ENCODE data around the gene PDGFRA. TPM values are rescaled to one million over a fixed set of nuclear protein-coding genes. Genes with fewer than 3 reads are reported as not detected.
A peak's percentile ranks its signal among the peaks of the same experiment; 100 is the strongest.
"Not testable (repeated sequence)": the region's sequence is repeated elsewhere in the genome, so short reads cannot be mapped to it uniquely, and the experiment has no call there.

The PDGFRA gene
- total RNA-seq, 1 donor from 2014 or later = 0.39 TPM

- peak; percentile 22 to 51 for DNase-seq (ENCODE audit: low read depth in 2 of 2)
Observed at GRCh38 chr4:54227256-54228055, 1.6 kb upstream of the PDGFRA start.

- DNase-seq (ENCODE audit: low read depth in 2 of 2) = peak; percentile 45 to 68
Observed at GRCh38 chr4:54228056-54228527, 1.0 kb upstream of the PDGFRA start.

- no peak for DNase-seq (ENCODE audit: low read depth in 2 of 2)
Observed at GRCh38 chr4:54228546-54228945, 547 bp upstream of the PDGFRA start.

- no peak for DNase-seq (ENCODE audit: low read depth in 2 of 2)
Observed at GRCh38 chr4:54229631-54230483, 764 bp downstream of the PDGFRA start.

GRCh38 chr4:54230484-54231418 lies 1.7 kb downstream of the PDGFRA start:
- DNase-seq (ENCODE audit: low read depth in 2 of 2) = no peak

- no peak for DNase-seq (ENCODE audit: low read depth in 2 of 2)
Observed at GRCh38 chr4:54231419-54231767, 2.3 kb downstream of the PDGFRA start.

GRCh38 chr4:54231768-54232688 lies 2.9 kb downstream of the PDGFRA start:
- DNase-seq (ENCODE audit: low read depth in 2 of 2) = no peak

- peak; percentile 81 to 91 for DNase-seq (ENCODE audit: low read depth in 2 of 2)
Observed at GRCh38 chr4:54233277-54233696, 4.2 kb downstream of the PDGFRA start.

- peak; percentile 63 to 83 for DNase-seq (ENCODE audit: low read depth in 2 of 2)
Observed at GRCh38 chr4:54233697-54234496, 4.8 kb downstream of the PDGFRA start.

GRCh38 chr4:54234497-54235205 lies 5.6 kb downstream of the PDGFRA start:
- no peak for DNase-seq (ENCODE audit: low read depth in 2 of 2)

GRCh38 chr4:54236316-54236715 lies 7.2 kb downstream of the PDGFRA start:
- not testable (repeated sequence) for DNase-seq (ENCODE audit: low read depth in 2 of 2)

GRCh38 chr4:54237770-54238169 lies 8.7 kb downstream of the PDGFRA start:
- DNase-seq (ENCODE audit: low read depth in 2 of 2) = no peak

- DNase-seq (ENCODE audit: low read depth in 2 of 2) = no peak
Observed at GRCh38 chr4:54238389-54238788, 9.3 kb downstream of the PDGFRA start.

GRCh38 chr4:54241268-54241823 lies 12.3 kb downstream of the PDGFRA start:
- not testable (repeated sequence) for DNase-seq (ENCODE audit: low read depth in 2 of 2)

GRCh38 chr4:54243541-54243940 lies 14.4 kb downstream of the PDGFRA start:
- DNase-seq (ENCODE audit: low read depth in 2 of 2) = not testable (repeated sequence)

GRCh38 chr4:54252312-54252711 lies 23.2 kb downstream of the PDGFRA start:
- DNase-seq (ENCODE audit: low read depth in 2 of 2) = not testable (repeated sequence)

- no peak for DNase-seq (ENCODE audit: low read depth in 2 of 2)
Observed at GRCh38 chr4:54254116-54254914, 25.2 kb downstream of the PDGFRA start.

GRCh38 chr4:54254915-54255246 lies 25.8 kb downstream of the PDGFRA start:
- no peak for DNase-seq (ENCODE audit: low read depth in 2 of 2)
